GM18873 (cell line): Measurements from ENCODE around the gene CHST15.

Experiments
- ATAC-seq: cut with Tn5 transposase; IDR thresholded peaks from one replicate; pipeline ENCODE4 v1.9.1; 2021; ENCODE audit warnings: mild to moderate bottlenecking, moderate library complexity, moderate number of reproducible peaks; ENCODE audit not compliant: unreplicated experiment, low FRiP score

CHST15 gene

DNA sequence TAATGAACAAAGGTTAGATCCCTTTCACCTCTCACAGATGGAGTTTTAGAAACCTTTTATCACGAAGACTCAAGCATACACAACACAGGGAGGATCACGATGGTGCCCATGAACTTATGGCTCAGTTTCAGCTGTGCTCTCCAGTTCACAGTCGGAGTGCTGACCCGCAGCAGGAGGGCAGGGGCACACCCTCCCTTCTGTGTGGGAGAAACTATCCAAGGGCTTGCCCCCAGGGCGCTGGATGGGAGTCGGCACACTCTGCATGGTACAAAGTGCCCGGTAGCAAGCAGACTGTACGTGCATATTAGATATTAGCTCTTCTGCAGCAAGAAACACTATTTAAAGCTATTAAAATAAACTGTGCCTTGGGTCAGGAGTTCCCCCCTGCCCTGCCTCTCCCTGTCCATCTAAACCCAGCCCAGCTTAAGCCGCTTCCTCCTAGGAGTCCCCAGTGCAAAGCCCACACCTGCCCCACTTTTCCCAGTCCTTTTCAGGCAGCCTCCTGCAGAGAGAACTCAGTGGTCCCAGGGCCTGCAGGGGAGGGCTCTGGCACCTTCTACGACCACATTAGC, 76.5 kb downstream of the CHST15 start:
- no peak for ATAC-seq

DNA sequence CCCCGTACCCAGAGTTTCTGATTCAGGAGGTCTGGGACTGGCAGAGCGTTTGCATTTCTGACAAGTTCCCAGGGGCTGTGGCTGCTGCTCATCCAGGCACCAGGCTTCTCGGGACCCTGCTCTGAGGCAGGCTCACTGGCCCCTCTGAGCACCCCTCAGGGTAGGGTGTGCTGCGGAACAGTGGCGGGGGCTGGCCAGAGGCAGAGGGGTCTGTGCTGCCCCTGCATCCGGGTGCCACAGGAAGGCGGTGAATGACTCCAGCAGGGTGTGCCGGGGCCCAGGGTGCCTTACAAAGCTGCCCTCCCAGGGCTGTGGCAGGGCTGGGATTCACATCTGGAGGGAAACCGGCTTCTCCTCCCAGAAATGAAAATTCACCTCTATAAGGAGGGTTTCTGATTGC, 77.4 kb downstream of the CHST15 start:
- ATAC-seq: no peak

DNA sequence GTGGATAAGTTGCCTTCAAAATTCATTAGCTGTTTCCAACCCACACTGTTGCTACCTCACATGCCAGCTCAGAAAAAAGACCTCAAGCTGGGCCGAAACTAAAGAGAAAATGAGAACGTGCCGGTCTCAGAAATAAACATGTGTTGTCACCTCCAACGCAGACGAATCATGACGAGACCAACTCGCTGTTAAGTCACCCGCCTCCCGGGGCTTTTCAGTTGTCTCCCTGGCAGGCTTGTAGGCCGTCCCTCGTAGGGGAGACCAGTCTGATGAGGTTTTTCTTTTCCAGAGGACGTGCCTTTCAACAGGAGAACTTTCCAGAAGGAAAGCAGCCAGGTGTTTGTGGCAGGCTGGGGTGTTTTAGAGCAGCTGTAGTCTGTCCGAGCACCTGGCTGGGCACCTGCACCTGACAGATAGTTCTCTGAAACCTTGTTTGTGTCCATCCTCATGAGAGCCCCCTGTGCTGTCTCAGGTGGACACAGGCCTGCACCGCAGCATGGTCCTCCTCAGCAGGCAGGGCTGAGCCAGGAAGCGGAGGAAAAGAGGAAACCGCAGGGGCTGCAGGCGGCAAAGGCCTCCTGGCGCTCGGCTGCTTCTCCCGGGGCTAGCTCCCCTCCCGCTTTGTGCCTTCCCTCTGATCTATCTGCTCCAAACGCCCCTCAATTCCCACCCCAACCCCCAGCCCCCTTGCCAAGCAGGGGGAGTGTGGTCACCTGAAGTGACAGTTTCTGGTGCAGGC, 78.8 kb downstream of the CHST15 start:
- ATAC-seq: no peak

DNA sequence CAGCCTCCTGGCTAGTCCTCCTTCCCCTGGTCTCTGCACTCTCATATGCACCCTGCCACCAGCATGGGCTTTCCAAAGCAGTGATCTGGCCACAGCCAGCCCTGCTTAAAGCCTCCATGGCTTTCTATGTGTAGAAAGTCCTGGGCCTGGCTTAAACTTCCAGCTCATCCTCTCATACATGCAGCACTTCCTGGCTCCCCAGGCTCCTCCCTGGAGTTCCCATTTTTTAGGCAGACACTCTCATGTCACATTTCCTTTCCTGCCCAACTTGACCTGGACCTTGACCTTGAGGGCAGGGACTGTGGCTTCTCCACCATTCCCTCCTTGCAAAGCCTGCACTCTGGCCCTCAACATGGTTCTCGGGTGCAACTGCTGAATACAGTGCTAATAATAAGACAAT, 79.5 kb downstream of the CHST15 start:
- ATAC-seq: no peak

DNA sequence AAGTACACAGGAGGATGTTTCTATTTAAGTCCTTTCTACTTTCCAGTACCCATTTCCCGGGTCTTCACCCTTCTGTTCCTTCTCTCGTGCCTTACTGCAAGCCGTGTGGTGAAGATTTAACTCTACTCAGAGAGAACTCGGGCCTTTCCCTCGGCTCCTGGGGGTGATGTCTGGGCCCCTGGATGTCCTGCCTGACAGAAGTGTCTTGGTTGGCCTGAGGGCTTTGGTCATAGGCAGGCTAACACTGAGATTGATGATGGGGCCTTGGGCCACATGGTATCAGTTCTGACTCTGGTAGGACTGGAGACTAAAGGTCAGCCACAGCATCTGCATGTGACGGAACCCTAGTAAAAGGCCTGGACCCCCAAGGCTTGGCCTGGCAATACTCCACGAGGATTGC, 80.4 kb downstream of the CHST15 start:
- no peak for ATAC-seq

DNA sequence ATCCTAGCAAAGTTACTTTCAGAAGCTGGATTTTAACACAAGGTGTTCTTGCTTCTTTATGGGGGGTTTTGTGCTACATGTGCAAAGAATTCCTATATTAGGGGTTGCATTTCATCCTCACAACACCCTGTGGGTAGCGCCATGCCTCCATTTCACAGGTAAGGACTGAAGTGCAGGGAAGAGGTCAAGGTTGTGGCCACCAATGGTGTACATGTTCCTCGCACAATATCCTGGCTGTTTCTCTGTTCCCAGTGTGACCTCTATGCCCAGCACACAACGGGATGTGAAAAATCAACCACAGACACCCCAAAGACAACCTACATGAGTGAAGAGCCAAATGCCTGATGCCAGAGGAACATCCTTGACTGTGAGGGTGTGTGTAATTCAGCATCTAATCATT, 80.8 kb downstream of the CHST15 start:
- no peak for ATAC-seq

DNA sequence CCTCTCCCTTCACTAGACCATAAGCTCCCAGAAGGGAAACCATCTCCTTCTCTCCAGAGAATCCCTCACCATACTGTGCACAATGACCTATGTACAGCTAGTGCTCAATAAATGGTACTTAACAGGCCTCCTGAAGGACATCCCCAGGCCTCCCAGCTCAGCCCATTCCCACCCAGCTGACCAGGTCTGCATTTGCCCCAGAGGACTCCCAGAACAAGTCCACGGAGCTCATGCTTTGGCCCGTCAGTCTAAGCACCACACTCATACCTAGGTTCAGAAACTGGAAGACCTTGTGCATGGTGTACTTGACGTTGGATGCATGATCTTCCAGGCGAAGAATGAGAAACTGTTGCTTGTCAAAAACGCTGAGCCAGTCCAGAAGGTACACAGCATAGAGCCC, 81.3 kb downstream of the CHST15 start:
- ATAC-seq: no peak

DNA sequence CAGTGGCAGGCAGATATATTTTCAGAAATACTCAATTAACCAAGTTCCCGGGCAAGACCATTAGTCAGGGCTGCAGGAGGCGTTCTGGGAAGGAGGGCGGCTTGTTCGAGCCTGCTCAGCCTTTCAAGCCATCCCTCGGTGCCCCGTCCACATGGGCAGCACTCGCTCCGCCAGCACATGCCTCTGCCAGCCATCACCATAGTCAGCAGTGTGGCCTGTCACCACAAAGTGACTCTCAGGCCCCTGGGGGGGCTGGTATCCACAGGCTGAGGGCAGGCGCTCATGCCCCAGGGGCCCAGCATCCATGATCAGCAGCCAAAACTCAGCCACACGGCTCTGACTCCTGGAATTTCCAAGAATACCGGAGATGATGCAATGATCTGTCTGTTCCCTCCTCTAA, 81.9 kb downstream of the CHST15 start:
- ATAC-seq: no peak

DNA sequence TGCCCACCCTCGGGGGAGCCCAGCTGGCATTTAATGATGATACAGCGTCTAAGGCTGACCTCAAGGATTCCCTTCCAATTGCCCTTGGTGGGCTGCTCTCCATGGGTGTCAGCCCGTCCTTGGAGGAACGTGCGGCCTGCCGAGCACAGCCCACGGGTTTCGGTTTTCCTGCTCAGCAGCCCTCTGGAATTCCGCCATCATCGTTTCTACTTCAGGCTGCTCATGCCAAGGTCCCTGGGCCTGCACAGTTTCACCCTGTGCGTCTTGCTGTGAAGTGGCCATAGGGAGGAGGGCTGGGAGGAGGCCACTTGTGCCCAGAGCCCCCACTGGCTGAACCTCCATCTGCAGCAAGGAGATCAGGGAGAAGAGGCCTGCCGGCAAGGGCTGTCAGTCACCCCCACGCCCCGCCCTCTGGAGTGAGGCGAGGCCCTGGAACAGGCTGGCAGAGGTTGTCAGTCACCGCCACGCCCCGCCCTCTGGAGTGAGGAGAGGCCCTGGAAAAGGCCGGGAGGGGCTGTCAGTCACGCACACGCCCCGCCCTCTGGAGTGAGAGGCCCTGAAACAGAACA, 82.8 kb downstream of the CHST15 start:
- ATAC-seq: no peak

DNA sequence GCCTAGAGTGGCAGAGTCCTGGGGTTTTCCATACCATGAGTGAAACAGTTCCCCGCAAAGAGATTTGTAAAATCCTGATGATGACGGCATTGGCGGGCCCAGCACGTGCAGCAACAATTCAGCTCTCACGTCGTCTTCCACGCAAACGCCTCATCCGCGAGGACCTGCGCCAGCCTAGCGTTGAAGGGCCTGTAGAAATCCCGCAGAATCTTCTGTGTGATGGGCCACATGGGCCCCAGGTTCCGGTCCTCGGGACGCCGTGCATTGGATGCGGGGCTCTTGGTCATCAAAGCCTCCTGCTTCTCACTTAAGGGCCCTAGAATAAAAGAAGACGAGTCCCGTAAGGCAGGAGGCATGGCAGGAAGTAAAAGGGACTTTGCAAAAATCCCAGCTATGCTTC, 83.4 kb downstream of the CHST15 start:
- no peak for ATAC-seq

DNA sequence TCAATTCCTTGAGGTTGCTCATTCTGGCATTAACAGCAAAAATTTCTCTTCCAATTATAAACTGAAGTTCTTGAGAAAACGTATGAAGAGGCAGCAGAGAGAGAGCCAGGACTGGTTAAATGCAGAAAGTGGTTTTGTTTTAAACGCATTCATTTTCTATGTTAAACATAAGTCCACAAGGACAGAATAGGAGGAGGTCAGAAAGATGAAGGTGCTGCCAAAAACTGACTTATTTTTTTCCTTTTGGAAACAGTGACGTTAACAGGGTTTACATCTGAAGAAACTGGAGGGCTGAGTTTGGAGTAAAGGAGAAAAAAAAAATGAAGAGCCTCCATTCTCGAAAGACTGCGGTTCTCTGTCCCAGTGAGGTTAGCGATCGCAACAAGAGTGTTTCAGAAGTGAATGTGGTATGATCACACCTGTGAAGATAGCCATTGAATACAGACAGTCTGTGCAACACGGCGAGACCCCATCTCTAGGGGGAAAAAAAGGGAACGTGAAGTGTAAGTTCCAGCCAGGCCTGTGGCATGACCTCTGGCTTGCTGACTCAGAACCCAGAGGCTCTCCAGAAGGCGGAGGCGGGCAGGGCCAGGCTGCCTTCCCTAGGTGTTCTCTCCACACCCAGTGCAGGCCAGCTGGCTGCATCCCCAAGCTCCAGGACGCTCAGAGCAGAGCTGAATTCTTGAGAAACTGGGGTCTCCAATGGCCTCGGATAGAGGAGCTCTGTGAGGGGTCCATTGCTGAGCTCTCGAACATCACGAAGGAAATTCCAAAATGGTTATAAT, 84.0 kb downstream of the CHST15 start:
- ATAC-seq: no peak

DNA sequence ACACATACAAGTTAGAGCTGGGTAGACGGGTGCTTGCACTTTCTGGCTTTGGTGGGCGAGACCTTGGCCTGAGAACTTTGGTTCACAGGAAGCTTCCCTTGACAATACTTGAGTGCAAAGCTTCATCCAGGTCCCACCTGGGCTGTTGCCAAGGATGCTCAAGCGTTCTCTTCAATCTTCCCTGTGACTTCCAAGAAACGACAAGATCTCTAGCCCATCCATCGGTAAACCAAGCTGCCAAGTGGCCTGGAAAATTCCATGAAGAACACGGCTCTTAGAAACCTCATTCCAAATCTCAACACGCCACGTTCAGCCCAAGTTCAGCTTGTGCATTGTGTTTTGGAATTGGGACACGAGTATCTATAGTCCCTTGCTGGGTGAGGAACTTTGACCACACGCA, 84.7 kb downstream of the CHST15 start:
- ATAC-seq: no peak

DNA sequence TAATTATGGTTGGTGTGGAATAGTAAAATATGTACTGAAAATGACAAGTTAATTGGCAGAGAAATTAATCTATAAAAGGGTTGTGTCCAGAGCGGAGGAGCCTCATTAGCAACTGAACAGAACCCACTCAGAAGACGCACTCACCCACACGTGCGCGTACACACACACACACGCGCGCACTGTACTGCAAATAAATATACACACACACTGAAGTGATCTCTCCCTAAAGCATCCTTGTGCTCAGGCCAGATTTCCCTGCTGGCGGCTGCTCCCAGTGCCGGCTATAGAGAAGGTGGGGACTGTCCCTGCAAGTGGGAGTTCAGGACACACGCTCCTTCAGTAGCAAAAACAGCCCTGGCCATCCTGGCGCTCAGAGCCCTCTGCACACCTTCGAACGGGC, 85.2 kb downstream of the CHST15 start:
- no peak for ATAC-seq

DNA sequence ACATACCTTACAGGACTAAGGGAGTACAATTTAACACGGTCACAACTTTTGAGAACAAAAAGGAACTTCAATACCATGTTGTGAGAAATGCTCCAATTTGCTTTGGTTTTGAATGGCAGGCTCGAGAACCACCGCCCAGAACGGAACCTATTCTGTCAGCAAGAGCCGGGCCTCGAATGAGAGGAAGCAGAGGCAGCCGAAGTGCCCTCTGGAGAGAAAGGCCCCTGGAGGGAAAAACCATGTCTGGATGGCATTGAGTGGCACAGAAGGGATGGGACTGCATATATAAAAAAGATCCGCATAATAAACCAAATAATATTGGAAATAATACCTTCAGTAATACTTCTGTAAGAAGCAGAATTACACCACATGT, 85.6 kb downstream of the CHST15 start:
- ATAC-seq: no peak

DNA sequence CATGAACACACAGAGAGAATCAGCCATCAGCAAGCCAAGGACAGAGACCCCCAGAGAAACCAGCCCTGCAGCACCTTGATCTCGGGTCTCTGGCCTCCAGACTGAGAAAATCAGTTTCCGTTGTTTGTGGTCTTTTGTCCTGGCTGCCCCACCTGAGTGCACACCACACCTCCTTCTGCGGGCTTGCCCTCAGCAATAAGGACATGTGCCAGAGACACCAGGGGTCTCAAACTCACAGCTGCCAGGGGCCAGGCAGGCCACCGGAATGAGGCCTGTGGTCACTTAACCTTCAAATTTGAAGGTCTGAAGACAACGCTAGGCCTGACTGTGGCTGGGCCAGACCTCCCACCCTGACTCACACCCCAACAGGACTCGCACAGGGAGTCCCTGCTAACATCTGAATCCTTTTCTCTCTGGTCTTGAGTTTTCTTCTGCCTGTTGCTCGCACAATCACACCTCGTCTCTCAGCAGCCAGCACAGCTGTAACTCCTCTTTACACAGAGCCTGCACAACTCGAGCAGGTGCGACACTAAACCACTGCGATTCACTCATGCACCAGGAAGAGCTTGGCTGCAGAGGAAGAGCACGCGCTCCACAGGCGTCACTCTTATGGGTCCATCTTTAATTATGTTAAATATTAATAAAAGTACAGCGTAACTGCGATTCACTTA, 86.2 kb downstream of the CHST15 start:
- no peak for ATAC-seq

DNA sequence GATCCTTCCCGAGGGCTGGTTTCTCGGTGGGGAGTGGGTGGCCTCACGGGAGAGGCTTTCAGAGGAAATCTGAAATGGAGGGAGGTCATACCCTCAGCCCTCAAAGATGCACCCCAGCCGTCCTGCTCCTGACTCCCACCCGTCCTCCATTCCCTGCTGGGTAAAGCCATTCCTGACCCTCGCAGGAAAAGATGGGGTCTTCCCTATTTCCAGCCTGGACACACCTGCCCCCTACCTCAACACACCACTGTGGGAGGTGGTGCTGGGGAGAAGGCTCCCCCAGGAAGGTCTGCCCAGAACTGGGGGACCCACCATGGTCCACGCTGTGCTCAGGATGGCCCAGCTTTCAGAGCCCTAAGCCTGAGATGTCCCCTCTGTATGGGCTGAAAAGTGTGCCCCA, 86.9 kb downstream of the CHST15 start:
- ATAC-seq: no peak

DNA sequence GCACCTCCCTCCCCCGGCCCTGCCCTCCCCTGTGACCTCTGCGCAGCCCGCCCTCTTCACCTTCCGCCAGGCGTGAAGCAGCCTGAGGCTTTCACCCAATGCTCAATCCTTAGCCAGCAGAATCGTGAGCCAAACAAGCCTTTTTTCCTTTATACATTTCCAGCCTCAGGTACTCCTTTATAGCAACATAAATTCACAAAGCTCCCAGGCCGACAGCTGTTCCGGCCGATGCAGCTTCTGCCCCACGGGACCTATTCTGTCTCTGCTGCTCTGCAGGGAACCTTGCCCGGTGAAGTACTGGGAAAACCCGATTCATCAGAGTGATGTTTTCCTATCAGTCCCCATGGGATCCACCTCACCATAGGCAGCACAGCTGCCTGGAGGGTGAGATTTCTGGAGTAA, 87.4 kb downstream of the CHST15 start:
- no peak for ATAC-seq

DNA sequence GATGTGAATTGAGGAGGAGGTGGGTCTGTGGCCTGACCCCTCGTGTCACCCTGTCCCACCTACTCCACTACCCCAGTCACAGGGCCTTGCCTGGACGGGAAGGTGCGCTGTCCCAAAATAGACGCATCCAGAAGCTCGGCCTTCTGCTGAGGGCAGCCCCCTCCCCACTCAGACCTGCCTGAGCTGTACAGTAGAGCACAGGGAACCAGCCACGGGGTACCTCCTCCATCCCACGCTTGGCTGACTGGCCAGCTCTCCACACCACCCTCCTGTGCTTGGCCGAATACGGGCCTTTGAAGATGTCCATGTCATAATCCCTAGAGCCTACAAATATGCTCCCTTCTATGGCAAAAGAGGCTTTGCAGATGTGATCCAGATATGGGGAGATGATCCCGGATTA, 88.3 kb downstream of the CHST15 start:
- no peak for ATAC-seq

DNA sequence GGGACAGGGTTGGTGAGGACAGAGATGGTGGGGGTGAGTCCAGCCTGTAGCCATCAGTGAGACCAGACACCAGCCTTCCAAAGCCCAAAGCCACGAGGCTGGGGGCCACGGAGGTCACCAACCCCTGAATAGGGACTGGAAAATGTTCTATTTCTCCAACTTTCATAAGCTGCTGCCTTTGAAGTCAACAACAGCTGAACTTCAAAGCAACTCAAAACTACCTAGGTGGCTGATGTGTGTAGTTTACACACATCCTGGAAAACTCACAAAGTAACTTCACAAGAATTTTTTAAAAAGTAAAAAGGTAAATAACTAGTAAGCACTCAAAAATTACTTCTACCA, 88.8 kb downstream of the CHST15 start:
- ATAC-seq: no peak

DNA sequence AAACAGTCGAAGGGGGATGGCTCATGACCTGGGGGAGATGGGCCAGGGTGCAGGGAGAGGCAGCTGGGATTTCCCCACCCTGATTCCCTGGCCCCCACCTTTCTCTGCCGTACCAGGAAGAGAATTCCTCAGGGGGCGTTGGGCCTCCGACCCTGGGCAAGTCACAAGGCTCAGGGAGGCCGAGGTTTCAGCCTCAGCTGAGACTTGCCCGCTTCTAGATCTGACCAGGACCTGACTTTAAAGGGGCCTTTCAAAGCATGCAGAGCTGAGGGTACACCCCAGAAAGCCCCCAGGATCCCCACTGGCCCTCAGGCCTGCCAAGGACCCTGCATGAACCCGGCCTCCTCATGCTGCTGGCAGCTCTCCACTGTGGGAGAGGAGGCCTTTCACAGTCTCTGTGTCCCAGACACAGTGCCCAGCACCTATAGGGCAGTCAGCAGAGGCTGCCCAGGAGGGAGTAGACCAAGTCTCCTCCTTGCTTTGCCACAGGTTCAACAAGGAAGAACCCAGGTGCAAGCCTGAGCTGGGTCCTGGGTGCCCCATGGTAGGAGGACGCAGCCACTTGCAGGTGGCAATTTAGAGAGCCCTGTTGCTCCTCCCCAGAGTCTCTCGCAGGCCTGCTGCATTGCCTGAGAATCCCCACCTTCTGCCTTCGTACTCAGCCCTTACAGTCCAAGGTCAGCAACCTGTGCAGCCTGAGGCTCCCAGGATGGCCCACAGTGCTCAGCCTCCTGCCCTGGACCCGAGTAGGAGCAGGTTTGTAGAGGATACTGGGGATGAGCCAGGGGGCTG, 89.3 kb downstream of the CHST15 start:
- ATAC-seq: no peak
